Activated CD8-positive, alpha-beta T cell treated with anti-CD3 and anti-CD28 coated beads, Interleukin-2, amount 10 ng/mL, durations not matched to agents 7 days and 5 days (primary cell): Measurements from ENCODE around the gene ACAD10. TPM values are rescaled to one million over a fixed set of nuclear protein-coding genes. Genes with fewer than 3 reads are reported as not detected.
"Not testable (repeated sequence)": the region's sequence is repeated elsewhere in the genome, so short reads cannot be mapped to it uniquely, and the experiment has no call there.

Experiments used
- ATAC-seq: fragments of 150-1000 bp; cut with Tn5 transposase; one replicate; pipeline ENCODE4 v1.10.0; 2021; ENCODE audit warnings: moderate library complexity
- CTCF ChIA-PET: fragments of 350-600 bp; sonication (Branson Sonifier 250); formaldehyde crosslinking; loops from one replicate; lab custom pipeline; 2021; ENCODE audit warnings: antibody characterized with exemption; lab: Charles Lee
- POLR2A ChIA-PET: fragments of 350-600 bp; sonication (Branson Sonifier 250); formaldehyde crosslinking; loops from one replicate; lab custom pipeline; 2021; ENCODE audit warnings: antibody characterized with exemption; lab: Charles Lee
- DNase-seq: peaks from one replicate; pipeline ENCODE4 v3.0.0-alpha.2; 2020
- H3K27ac Mint-ChIP-seq: one replicate; pipeline ENCODE4 v1.8.0; 2021; ENCODE audit warnings: mild to moderate bottlenecking, mixed read lengths
- H3K27me3 Mint-ChIP-seq: one replicate; pipeline ENCODE4 v1.8.0; 2021; ENCODE audit warnings: low read depth, mixed read lengths
- H3K36me3 Mint-ChIP-seq: one replicate; pipeline ENCODE4 v1.8.0; 2021; ENCODE audit warnings: low read depth, mixed read lengths
- H3K4me1 Mint-ChIP-seq: one replicate; pipeline ENCODE4 v1.8.0; 2021; ENCODE audit warnings: low read depth, mixed read lengths
- H3K4me3 Mint-ChIP-seq: one replicate; pipeline ENCODE4 v1.8.0; 2021; ENCODE audit warnings: mild to moderate bottlenecking, mixed read lengths
- H3K9me3 Mint-ChIP-seq: one replicate; pipeline ENCODE4 v1.8.0; 2022; ENCODE audit warnings: mixed read lengths; ENCODE audit not compliant: insufficient read depth
- total RNA-seq, 2 experiments: library from RNA; stranded (reverse); gene quantifications; one replicate each; pipeline ENCODE4 v1.2.3, GENCODE V29; 2021

The ACAD10 gene
- total RNA-seq, result 10 to 100 TPM; 24.9 to 27.3 TPM

- DNase-seq, result peak; percentile 94
- peaks cover 31% of the 10 kb centered on the region for H3K4me1 Mint-ChIP-seq
- ChIA-PET POLR2A (interaction anchor here (0.6 to 2.0 kb wide), 26 partner anchors 9 to 1794 kb away, joined by 3 to 14 read pairs (median 3); partner anchors contain the start of genes FAM216A, GPN3 and MAPKAPK5), CTCF (interaction anchor here (0.8 to 3.8 kb wide), 4 partner anchors 127 to 289 kb away, joined by 3 to 21 read pairs (median 9); no protein-coding TSS in a partner anchor)
- peak within 1 kb of the TSS; percentile 97 for H3K4me3 Mint-ChIP-seq
- peak within 1 kb of the TSS; percentile 97 for H3K27ac Mint-ChIP-seq
- H3K9me3 Mint-ChIP-seq, result no peaks in the 10 kb centered on the region
- ATAC-seq, result peak; percentile 96
- H3K36me3 Mint-ChIP-seq, result peaks cover 26% of the 10 kb centered on the region
- no peaks in the 10 kb centered on the region for H3K27me3 Mint-ChIP-seq
These were observed at the start of gene ACAD10, which contains the start of gene BRAP for GRCh38 chr12:111685811-111686573. Gene ACAD10 (plus strand): TSS chr12:111686053. CDS start chr12:111692710, 6,657 bp downstream. Gene BRAP (minus strand): TSS chr12:111685956. CDS start chr12:111685792, 164 bp downstream.

DNA sequence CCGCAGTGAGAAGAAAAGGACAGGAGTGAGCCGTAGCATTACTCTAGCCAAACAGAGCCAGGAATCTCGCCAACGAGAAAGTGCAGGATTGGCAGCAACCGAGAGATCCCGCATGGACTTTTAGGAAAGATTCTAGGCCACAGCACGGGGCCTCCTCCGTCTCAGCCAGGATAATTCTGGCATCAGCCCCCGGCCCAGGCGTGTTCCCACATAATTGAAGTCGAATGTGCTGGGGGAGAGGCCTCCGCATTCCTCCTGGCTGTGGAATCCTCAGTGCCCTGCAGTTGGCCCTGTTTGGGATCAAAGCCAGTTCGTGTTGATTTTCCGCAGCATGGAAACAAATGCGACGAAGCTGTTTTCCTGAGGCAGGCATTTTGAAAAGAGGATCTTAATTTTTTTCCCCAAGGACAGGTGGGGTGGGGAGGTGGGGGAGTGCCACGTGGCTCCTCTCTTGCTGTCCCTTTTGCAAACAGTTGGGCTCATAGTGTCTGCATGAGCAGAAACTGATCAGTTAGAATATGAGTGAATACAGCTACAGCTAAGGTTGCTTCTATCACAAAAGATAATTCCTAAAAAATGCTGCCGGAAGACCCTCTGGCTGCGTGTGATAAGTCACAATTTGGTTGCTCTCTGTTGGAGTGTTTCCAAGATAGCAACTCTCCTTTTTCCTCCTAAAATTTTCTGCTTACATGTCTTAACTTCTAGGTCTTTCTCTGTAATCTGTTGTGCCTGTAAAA lies 49.5 kb upstream of the ACAD10 start:
- Mint-ChIP-seq H3K4me1 (peaks cover 4% of the 10 kb centered on the region), H3K36me3 (peaks cover 7% of the 10 kb centered on the region), H3K4me3 (no peak overlapping the region), H3K27me3 (no peaks in the 10 kb centered on the region), H3K27ac (no peak overlapping the region), H3K9me3 (no peaks in the 10 kb centered on the region)
- ChIA-PET POLR2A (no interaction called here), CTCF (no interaction called here)
- DNase-seq, result no peak
- no peak for ATAC-seq

- DNase-seq (no peak), ATAC-seq (no peak)
- CTCF ChIA-PET, result no interaction called here
- H3K4me3 Mint-ChIP-seq, result no peak overlapping the region
- H3K36me3 Mint-ChIP-seq, result peaks cover 20% of the 10 kb centered on the region
- no peak overlapping the region for H3K27ac Mint-ChIP-seq
- H3K4me1 Mint-ChIP-seq, result peaks cover 4% of the 10 kb centered on the region
- POLR2A ChIA-PET, result no interaction called here
- no peaks in the 10 kb centered on the region for H3K9me3 Mint-ChIP-seq
- H3K27me3 Mint-ChIP-seq, result no peaks in the 10 kb centered on the region
These were observed 47.3 kb upstream of the ACAD10 start for GRCh38 chr12:111638556-111638955.

- Mint-ChIP-seq H3K9me3 (no peaks in the 10 kb centered on the region), H3K4me1 (peaks cover 3% of the 10 kb centered on the region), H3K4me3 (no peak overlapping the region), H3K27me3 (no peaks in the 10 kb centered on the region), H3K36me3 (peaks cover 26% of the 10 kb centered on the region), H3K27ac (no peak overlapping the region)
- ATAC-seq (no peak), DNase-seq (no peak)
- ChIA-PET POLR2A (interaction anchor here (0.6 kb wide), 1 partner anchor 368 kb away, joined by 3 read pairs; no protein-coding TSS in a partner anchor), CTCF (no interaction called here)
These were observed 45.3 kb upstream of the ACAD10 start for GRCh38 chr12:111640506-111640905.

DNA sequence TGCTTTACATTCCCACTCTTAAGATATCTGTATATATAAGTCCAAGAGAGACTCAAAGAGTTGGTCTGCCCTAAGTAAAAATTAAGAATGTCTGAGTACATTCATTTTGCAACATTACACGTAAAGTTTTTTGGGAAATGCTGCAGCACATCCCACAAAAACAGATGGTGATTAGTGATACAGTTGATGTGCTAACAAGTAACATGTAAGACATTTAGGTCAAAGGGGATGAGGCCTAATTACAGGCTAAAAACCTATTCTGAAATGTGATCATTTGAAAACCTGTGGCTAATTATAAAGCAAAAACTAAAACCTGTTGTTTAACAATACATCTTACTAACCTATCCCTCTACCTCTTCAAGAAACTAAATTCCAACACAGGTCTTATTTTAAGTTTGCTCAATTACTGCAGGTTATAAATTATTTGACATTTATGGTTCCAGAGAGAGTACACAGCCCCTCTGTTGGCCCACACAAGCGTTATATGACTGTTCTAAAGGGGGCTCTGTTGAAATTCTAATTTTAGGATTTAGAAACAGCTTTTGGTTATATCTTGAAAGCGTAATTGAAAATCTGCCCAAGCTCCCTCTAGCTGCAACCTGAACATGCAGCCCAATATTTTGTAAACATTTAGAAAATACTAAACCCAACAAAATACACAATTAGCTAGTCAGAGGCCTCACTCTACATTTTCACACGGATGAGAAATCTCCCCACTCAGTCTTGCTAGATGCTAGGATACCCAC lies 43.0 kb upstream of the ACAD10 start:
- ATAC-seq, result no peak
- no peaks in the 10 kb centered on the region for H3K27me3 Mint-ChIP-seq
- CTCF ChIA-PET, result no interaction called here
- no peak overlapping the region for H3K27ac Mint-ChIP-seq
- H3K36me3 Mint-ChIP-seq, result peaks cover 41% of the 10 kb centered on the region
- POLR2A ChIA-PET, result no interaction called here
- DNase-seq, result no peak
- H3K4me3 Mint-ChIP-seq, result no peak overlapping the region
- no peaks in the 10 kb centered on the region for H3K4me1 Mint-ChIP-seq
- no peaks in the 10 kb centered on the region for H3K9me3 Mint-ChIP-seq

DNA sequence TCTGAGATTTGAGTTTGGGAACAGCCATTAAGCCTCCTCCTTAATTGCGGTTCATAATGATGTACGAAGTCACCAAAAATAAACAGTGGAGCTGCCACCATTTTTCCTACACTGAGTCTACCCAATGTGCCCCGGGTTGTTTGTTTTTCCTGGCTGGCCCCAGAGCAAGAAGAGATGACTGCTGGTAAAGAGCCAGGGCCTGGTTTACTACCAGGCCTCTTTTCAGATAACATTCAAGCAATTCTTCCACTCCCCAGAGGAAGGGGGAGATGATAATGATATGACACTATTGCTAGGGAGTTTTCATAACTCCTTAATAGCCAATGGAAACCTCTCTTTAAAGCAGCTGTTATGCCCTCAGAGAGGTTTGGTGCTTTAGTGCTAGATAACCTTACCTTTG lies 42.4 kb upstream of the ACAD10 start:
- ATAC-seq, result no peak
- no peak for DNase-seq
- Mint-ChIP-seq H3K9me3 (no peaks in the 10 kb centered on the region), H3K4me1 (no peaks in the 10 kb centered on the region), H3K27me3 (no peaks in the 10 kb centered on the region), H3K36me3 (peaks cover 41% of the 10 kb centered on the region), H3K27ac (no peak overlapping the region), H3K4me3 (no peak overlapping the region)
- ChIA-PET POLR2A (no interaction called here), CTCF (no interaction called here)

- Mint-ChIP-seq H3K4me3 (no peak overlapping the region), H3K27ac (no peak overlapping the region), H3K4me1 (no peaks in the 10 kb centered on the region), H3K9me3 (no peaks in the 10 kb centered on the region), H3K27me3 (no peaks in the 10 kb centered on the region), H3K36me3 (peaks cover 44% of the 10 kb centered on the region)
- POLR2A ChIA-PET, result no interaction called here
- no peak for ATAC-seq
- CTCF ChIA-PET, result interaction anchor here (1.0 kb wide), 1 partner anchor 249 kb away, joined by 3 read pairs; no protein-coding TSS in a partner anchor
- no peak for DNase-seq
These were observed 40.4 kb upstream of the ACAD10 start for GRCh38 chr12:111645433-111645832.

- no peak overlapping the region for H3K4me3 Mint-ChIP-seq
- H3K27ac Mint-ChIP-seq, result no peak overlapping the region
- no peaks in the 10 kb centered on the region for H3K4me1 Mint-ChIP-seq
- DNase-seq (no peak), ATAC-seq (no peak)
- no peaks in the 10 kb centered on the region for H3K9me3 Mint-ChIP-seq
- ChIA-PET CTCF (no interaction called here), POLR2A (no interaction called here)
- H3K36me3 Mint-ChIP-seq, result peaks cover 41% of the 10 kb centered on the region
- H3K27me3 Mint-ChIP-seq, result no peaks in the 10 kb centered on the region
These were observed 34.9 kb upstream of the ACAD10 start for GRCh38 chr12:111650912-111651311.

- H3K9me3 Mint-ChIP-seq, H3K27ac Mint-ChIP-seq, H3K4me1 Mint-ChIP-seq, H3K27me3 Mint-ChIP-seq, DNase-seq, ATAC-seq, POLR2A ChIA-PET, H3K4me3 Mint-ChIP-seq: not testable (repeated sequence)
- CTCF ChIA-PET, result interaction anchor here (0.7 kb wide), 1 partner anchor 22 kb away, joined by 3 read pairs; no protein-coding TSS in a partner anchor
- peaks cover 34% of the 10 kb centered on the region for H3K36me3 Mint-ChIP-seq
These were observed 33.3 kb upstream of the ACAD10 start for GRCh38 chr12:111652530-111652929.

GRCh38 chr12:111653596-111653995 lies 32.3 kb upstream of the ACAD10 start:
- Mint-ChIP-seq H3K4me3 (no peak overlapping the region), H3K4me1 (no peaks in the 10 kb centered on the region), H3K27ac (no peak overlapping the region), H3K36me3 (peaks cover 36% of the 10 kb centered on the region), H3K9me3 (no peaks in the 10 kb centered on the region), H3K27me3 (no peaks in the 10 kb centered on the region)
- POLR2A ChIA-PET, result interaction anchor here (0.6 kb wide), 1 partner anchor 32 kb away, joined by 3 read pairs; the partner anchor contains the start of genes ACAD10 and BRAP
- CTCF ChIA-PET, result interaction anchor here (0.7 kb wide), 1 partner anchor 21 kb away, joined by 3 read pairs; no protein-coding TSS in a partner anchor
- ATAC-seq (no peak), DNase-seq (no peak)

DNA sequence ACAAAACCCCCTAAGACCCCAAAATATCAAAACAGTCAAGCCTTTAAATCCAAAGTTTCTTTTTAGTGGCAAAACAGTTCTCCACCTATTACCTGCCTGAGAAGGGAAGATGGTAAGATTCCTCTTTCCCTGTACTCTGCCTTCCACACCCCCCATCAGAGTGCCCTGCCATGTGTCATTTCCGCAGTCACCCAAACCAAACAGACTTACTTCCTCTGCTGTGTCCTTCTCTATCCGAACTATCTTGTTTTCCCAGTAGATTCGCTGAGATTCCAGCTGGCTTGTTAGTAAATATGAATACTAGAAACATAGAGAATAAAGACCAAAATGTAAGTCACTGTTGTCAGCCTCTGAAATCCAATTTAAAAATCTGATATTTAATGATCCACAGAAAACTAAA lies 30.5 kb upstream of the ACAD10 start:
- no peaks in the 10 kb centered on the region for H3K9me3 Mint-ChIP-seq
- H3K4me3 Mint-ChIP-seq, result no peak overlapping the region
- ChIA-PET CTCF (no interaction called here), POLR2A (no interaction called here)
- H3K27me3 Mint-ChIP-seq, result no peaks in the 10 kb centered on the region
- H3K36me3 Mint-ChIP-seq, result peaks cover 41% of the 10 kb centered on the region
- ATAC-seq, result no peak
- H3K27ac Mint-ChIP-seq, result no peak overlapping the region
- DNase-seq, result no peak
- H3K4me1 Mint-ChIP-seq, result no peaks in the 10 kb centered on the region
